ENCODE data around the gene ANKFY1. TPM values are rescaled to one million over a fixed set of nuclear protein-coding genes. Genes with fewer than 3 reads are reported as not detected.

The ANKFY1 gene
- total RNA-seq, 1 experiment from 2014 or later: 38.9 TPM

GRCh38 chr17:4206962-4207361, 56.8 kb downstream of the ANKFY1 start:
- ChIA-PET CTCF (no interaction called here), POLR2A (no interaction called here), RAD21 (ENCODE audit: low non-redundant PET in 1 of 2, low total read pairs in 2 of 2, uncharacterized antibody in 2 of 2, unreplicated experiment in 2 of 2) (no interaction called here)
- Histone ChIP-seq H3K27ac (ENCODE audit: low read depth, low read length) (no peak overlapping the region), H3K36me3 (ENCODE audit: control insufficient read depth in 1 of 2, insufficient read depth in 2 of 2, low read length in 2 of 2) (peaks cover 5 to 16% of the 10 kb centered on the region in 2 experiments; a peak in 3 of 4 replicates), H4K20me1 (ENCODE audit: insufficient read depth) (no peaks in the 10 kb centered on the region), H3K9me2 (ENCODE audit: insufficient read depth) (no peaks in the 10 kb centered on the region), H3K9ac (ENCODE audit: low read length) (no peak overlapping the region), H3K9me3 (ENCODE audit: control insufficient read depth in 1 of 2, insufficient read depth in 1 of 2, low read depth in 1 of 2, low read length in 2 of 2) (no peaks in the 10 kb centered on the region), H2AFZ (ENCODE audit: low read depth, low read length, poor library complexity, severe bottlenecking) (no peak overlapping the region), H3K4me1 (ENCODE audit: control insufficient read depth in 1 of 2, insufficient read depth in 2 of 2, low read length in 2 of 2) (no peaks in the 10 kb centered on the region), H3K4me2 (ENCODE audit: low read length) (no peak overlapping the region), H3K27me3 (ENCODE audit: insufficient read depth, low read length) (no peaks in the 10 kb centered on the region), H3K4me3 (replicated peaks in 1 of 2; ENCODE audit: low read depth in 1 of 2, low read length in 2 of 2) (no peak overlapping the region), H3K79me2 (ENCODE audit: insufficient read depth, low read length) (0 out of 2 replicates have a peak, but pooled peaks cover 3% of the 10 kb centered on the region)
- intact Hi-C loops (cut with micrococcal nuclease): no loop called here
- no peak for DNase-seq (ENCODE audit: low read depth, low spot score)
- peak; percentile 30; the same call in 1 of the 2 replicates for ATAC-seq
- BruUV-seq (replicated peaks): no TSS peak
- no peak for TF ChIP-seq ELF1 (IDR thresholded peaks at IDR 0.05; ENCODE audit: borderline replicate concordance, low read depth)
- TF ChIP-seq ZBTB33 (IDR thresholded peaks at IDR 0.05; ENCODE audit: extremely low read depth, insufficient replicate concordance, low read length): no peak
- no peak for TF ChIP-seq ZNF274 (IDR thresholded peaks at IDR 0.05; ENCODE audit: low read depth, low read length)
- TF ChIP-seq EZH2 (IDR thresholded peaks at IDR 0.05): no peak
- TF ChIP-seq CEBPB (IDR thresholded peaks at IDR 0.05; ENCODE audit: low read depth): no peak
- no peak for TF ChIP-seq JUND (IDR thresholded peaks at IDR 0.05)
- TF ChIP-seq SP1 (IDR thresholded peaks at IDR 0.05; ENCODE audit: low read depth): no peak
- no peak for TF ChIP-seq FOSL1 (IDR thresholded peaks at IDR 0.05; ENCODE audit: low read depth)

- H3K4me2 ChIP-seq (ENCODE audit: low read length): no peak overlapping the region
- TF ChIP-seq SIN3A (IDR thresholded peaks at IDR 0.05; ENCODE audit: low read depth) (no peak), REST (IDR thresholded peaks at IDR 0.05; ENCODE audit: low read depth) (no peak), ZBTB33 (IDR thresholded peaks at IDR 0.05; ENCODE audit: extremely low read depth, insufficient replicate concordance, low read length) (no peak)
- no peaks in the 10 kb centered on the region for H3K27me3 ChIP-seq (ENCODE audit: insufficient read depth, low read length)
- ChIA-PET RAD21 (ENCODE audit: low non-redundant PET in 1 of 2, low total read pairs in 2 of 2, uncharacterized antibody in 2 of 2, unreplicated experiment in 2 of 2) (no interaction called here), CTCF (no interaction called here), POLR2A (no interaction called here)
- intact Hi-C loops (cut with micrococcal nuclease): no loop called here
- H3K4me1 ChIP-seq (ENCODE audit: control insufficient read depth in 1 of 2, insufficient read depth in 2 of 2, low read length in 2 of 2): no peaks in the 10 kb centered on the region
- H4K20me1 ChIP-seq (ENCODE audit: insufficient read depth): no peaks in the 10 kb centered on the region
- H3K9ac ChIP-seq (ENCODE audit: low read length): no peak overlapping the region
- no peak for DNase-seq (ENCODE audit: low read depth, low spot score)
- H2AFZ ChIP-seq (ENCODE audit: low read depth, low read length, poor library complexity, severe bottlenecking): no peak overlapping the region
- no peak overlapping the region for H3K27ac ChIP-seq (ENCODE audit: low read depth, low read length)
- H3K36me3 ChIP-seq (ENCODE audit: control insufficient read depth in 1 of 2, insufficient read depth in 2 of 2, low read length in 2 of 2): peaks cover 5 to 16% of the 10 kb centered on the region in 2 experiments; a peak in 3 of 4 replicates
- H3K9me3 ChIP-seq (ENCODE audit: control insufficient read depth in 1 of 2, insufficient read depth in 1 of 2, low read depth in 1 of 2, low read length in 2 of 2): no peaks in the 10 kb centered on the region
- BruUV-seq (replicated peaks): no TSS peak
- no peaks in the 10 kb centered on the region for H3K79me2 ChIP-seq (ENCODE audit: insufficient read depth, low read length)
- no peak overlapping the region for H3K4me3 ChIP-seq (replicated peaks in 1 of 2; ENCODE audit: low read depth in 1 of 2, low read length in 2 of 2)
- H3K9me2 ChIP-seq (ENCODE audit: insufficient read depth): no peaks in the 10 kb centered on the region
- ATAC-seq: no peak
Observed at GRCh38 chr17:4205917-4206316, 57.9 kb downstream of the ANKFY1 start.

Data from HCT116 (cell line).